A673 (cell line): Measurements from ENCODE around the gene CLEC4D.

Source experiments
- EZH2 ChIP-seq: fragments of 200-600 bp; sonication (generic); IDR thresholded peaks from 2 replicates; pipeline ENCODE4 v1.6.1; 2017; ENCODE audit warnings: borderline replicate concordance, low read depth, mild to moderate bottlenecking, mixed read lengths, antibody characterized with exemption, low read length; ENCODE audit not compliant: poor library complexity, severe bottlenecking
- TF ChIP-seq, protein P1 (sequence below): fragments of 300-800, 200-600 bp; sonication (generic); conservative IDR thresholded peaks from 2 replicates; pipeline ENCODE4 v1.5.1; 2017; ENCODE audit warnings: low read depth, mild to moderate bottlenecking, antibody characterized with exemption, low read length, moderate library complexity, mixed read lengths

DNA sequence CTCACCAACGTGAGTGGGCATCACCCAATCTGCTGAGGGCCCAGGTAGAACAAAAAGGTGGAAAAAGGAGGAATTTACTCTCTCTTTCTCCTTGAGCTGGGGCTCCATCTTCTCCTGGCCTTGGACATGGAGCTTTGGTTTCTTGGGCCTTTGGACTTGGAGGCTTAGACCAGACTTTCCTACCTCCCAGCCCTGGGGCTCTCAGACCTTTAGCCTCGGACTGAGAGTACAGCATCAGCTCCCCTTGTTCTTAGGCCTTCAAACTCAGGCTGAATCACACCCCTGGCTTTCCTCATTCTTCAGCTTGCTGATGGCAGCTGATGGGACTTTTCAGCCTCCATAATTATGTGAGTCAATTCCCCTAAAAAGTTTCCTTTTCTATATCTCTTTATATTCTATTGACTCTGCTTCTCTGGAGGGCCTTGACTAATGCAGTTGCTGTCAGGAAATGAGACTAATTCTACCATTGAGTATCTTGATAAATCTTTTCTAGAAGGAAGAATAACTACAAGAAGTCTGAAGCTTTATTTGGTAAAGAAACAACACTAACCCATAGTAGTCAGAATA, 43.3 kb downstream of the CLEC4D start:
- TF ChIP-seq, protein P1, sequence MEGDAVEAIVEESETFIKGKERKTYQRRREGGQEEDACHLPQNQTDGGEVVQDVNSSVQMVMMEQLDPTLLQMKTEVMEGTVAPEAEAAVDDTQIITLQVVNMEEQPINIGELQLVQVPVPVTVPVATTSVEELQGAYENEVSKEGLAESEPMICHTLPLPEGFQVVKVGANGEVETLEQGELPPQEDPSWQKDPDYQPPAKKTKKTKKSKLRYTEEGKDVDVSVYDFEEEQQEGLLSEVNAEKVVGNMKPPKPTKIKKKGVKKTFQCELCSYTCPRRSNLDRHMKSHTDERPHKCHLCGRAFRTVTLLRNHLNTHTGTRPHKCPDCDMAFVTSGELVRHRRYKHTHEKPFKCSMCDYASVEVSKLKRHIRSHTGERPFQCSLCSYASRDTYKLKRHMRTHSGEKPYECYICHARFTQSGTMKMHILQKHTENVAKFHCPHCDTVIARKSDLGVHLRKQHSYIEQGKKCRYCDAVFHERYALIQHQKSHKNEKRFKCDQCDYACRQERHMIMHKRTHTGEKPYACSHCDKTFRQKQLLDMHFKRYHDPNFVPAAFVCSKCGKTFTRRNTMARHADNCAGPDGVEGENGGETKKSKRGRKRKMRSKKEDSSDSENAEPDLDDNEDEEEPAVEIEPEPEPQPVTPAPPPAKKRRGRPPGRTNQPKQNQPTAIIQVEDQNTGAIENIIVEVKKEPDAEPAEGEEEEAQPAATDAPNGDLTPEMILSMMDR, result no peak
- no peak for TF ChIP-seq EZH2
